ENCODE data around the gene CBLC.

DNA sequence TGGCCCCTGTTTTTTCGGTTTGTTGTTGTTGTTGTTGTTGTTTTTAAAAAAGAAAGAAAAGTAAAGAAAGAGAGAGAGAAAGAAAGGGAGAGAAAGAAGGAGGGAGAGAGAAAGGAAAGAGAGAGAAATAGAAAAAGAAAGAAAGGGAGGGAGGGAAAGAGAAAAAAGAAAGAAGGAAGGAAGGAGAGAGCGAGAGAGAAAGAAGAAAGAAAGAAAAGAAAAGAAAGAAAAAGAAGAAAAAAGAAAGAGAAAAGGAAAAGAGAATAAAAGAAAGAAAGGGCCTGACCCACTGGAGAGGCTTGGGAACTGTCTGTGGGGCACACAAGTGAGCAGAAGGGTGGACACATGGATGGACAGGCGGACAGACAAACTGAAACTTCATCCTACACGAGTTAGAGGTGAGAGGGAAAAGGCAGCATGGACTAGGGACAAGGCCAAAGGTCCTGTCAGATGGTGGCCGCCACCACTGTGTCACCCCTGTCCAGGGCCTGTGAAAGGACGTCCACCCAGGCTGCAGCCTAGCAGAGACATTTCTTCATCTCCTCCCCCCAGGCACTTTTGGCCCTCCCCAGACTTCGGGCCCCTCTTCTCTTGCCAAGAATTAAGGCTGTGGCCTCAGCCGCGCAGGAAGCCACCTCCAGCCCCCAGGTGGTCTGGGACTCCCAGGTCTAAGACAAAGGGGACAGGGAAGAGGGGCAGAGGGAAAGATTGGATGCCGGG is 22.1 kb downstream of the CBLC start:
- TF ChIP-seq, protein P1, sequence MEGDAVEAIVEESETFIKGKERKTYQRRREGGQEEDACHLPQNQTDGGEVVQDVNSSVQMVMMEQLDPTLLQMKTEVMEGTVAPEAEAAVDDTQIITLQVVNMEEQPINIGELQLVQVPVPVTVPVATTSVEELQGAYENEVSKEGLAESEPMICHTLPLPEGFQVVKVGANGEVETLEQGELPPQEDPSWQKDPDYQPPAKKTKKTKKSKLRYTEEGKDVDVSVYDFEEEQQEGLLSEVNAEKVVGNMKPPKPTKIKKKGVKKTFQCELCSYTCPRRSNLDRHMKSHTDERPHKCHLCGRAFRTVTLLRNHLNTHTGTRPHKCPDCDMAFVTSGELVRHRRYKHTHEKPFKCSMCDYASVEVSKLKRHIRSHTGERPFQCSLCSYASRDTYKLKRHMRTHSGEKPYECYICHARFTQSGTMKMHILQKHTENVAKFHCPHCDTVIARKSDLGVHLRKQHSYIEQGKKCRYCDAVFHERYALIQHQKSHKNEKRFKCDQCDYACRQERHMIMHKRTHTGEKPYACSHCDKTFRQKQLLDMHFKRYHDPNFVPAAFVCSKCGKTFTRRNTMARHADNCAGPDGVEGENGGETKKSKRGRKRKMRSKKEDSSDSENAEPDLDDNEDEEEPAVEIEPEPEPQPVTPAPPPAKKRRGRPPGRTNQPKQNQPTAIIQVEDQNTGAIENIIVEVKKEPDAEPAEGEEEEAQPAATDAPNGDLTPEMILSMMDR (IDR thresholded peaks at IDR 0.05), result no peak
- TF ChIP-seq POLR2A (IDR thresholded peaks at IDR 0.05), result no peak
